Esophagus (tissue), 2 donors: ENCODE measurements around the gene EYA3. TPM values are rescaled to one million over a fixed set of nuclear protein-coding genes. Genes with fewer than 3 reads are reported as not detected.

Experiments used
- H3K27ac ChIP-seq, 2 donors: one replicate each; pipeline ENCODE4 v1.5.1; 2013; ENCODE audit warnings: low read depth in 2 of 2, mild to moderate bottlenecking in 2 of 2, inconsistent platforms in 1 of 2, low read length in 1 of 2, moderate library complexity in 1 of 2
- H3K27me3 ChIP-seq, 2 donors: one replicate each; pipeline ENCODE4 v1.6.1; 2013; ENCODE audit warnings: low read length in 2 of 2, control low read depth in 1 of 2, mild to moderate bottlenecking in 1 of 2; ENCODE audit not compliant: insufficient read depth in 2 of 2, control insufficient read depth in 1 of 2
- H3K36me3 ChIP-seq, 2 donors: one replicate each; pipeline ENCODE4 v1.6.1; 2013; ENCODE audit warnings: low read length in 1 of 2; ENCODE audit not compliant: control insufficient read depth in 2 of 2, insufficient read depth in 2 of 2
- H3K4me1 ChIP-seq, 2 donors: one replicate each; pipeline ENCODE4 v1.6.1; 2013; ENCODE audit warnings: low read length in 1 of 2; ENCODE audit not compliant: control insufficient read depth in 2 of 2, insufficient read depth in 2 of 2
- H3K4me3 ChIP-seq, 2 donors: one replicate each; pipeline ENCODE4 v1.5.1; 2013; ENCODE audit warnings: low read length in 2 of 2, mild to moderate bottlenecking in 2 of 2, low read depth in 1 of 2, moderate library complexity in 1 of 2
- H3K9me3 ChIP-seq, 2 donors: one replicate each; pipeline ENCODE4 v1.6.1; 2013; ENCODE audit warnings: mild to moderate bottlenecking in 2 of 2, low read depth in 1 of 2, low read length in 1 of 2, moderate library complexity in 1 of 2; ENCODE audit not compliant: control insufficient read depth in 2 of 2, insufficient read depth in 1 of 2
- WGBS, 2 donors: extraction: QIAGEN DNeasy Blood & Tissue Kit; methylation state at CpG; one replicate each; pipeline ENCODE4 v1.1.7; 2013; 5-methylcytosine and 5-hydroxymethylcytosine counted together
- polyA plus RNA-seq, 2 donors: library from polyadenylated mRNA; stranded (reverse); fragments of 200-250 nt; gene quantifications; one replicate each; pipeline ENCODE4 v1.2.3, GENCODE V29; 2013
- donor health status: healthy with polysubstance abuse.
- donor health status: Bipolar disorder and iron deficiency.

EYA3 gene
- polyA plus RNA-seq, 2 donors = 6.3 to 7.3 TPM

GRCh38 chr1:27928216-27928954 is 160.0 kb downstream of the EYA3 start:
- H3K4me1 ChIP-seq = no peaks in the 10 kb centered on the region
- no peaks in the 10 kb centered on the region for H3K27me3 ChIP-seq
- H3K9me3 ChIP-seq = no peaks in the 10 kb centered on the region
- WGBS, 2 donors = 60 to 75% methylated on average over 5 of the region's 5 CpGs
- H3K27ac ChIP-seq = no peak overlapping the region
- H3K4me3 ChIP-seq = no peak overlapping the region
- H3K36me3 ChIP-seq = no peaks in the 10 kb centered on the region

GRCh38 chr1:27922272-27922671 is 166.1 kb downstream of the EYA3 start:
- H3K4me3 ChIP-seq = no peak overlapping the region
- H3K36me3 ChIP-seq = no peaks in the 10 kb centered on the region
- WGBS, 2 donors = 72 to 74% methylated on average over 3 of the region's 3 CpGs
- H3K27ac ChIP-seq = no peak overlapping the region
- no peaks in the 10 kb centered on the region for H3K4me1 ChIP-seq
- no peaks in the 10 kb centered on the region for H3K27me3 ChIP-seq
- H3K9me3 ChIP-seq = no peaks in the 10 kb centered on the region

Other genes starting within 250 kb of the EYA3 start
- gene THEMIS2, start 216.1 kb downstream of the EYA3 start, polyA plus RNA-seq = 1 to 10 TPM; 2.5 to 2.7 TPM
- 10 to 100 TPM; 13.7 to 22.4 TPM for gene RPA2, start 174.0 kb downstream of the EYA3 start, polyA plus RNA-seq
- gene SMPDL3B, start 153.6 kb downstream of the EYA3 start, polyA plus RNA-seq = under 1 TPM; 0.59 to 0.98 TPM
- 1 to 10 TPM; 2.8 to 4.2 TPM for gene XKR8, start 128.6 kb downstream of the EYA3 start, polyA plus RNA-seq
- gene PTAFR, start 88.1 kb upstream of the EYA3 start, polyA plus RNA-seq = 1 to 10 TPM; 2.4 to 3.1 TPM
- gene DNAJC8, start 144.4 kb upstream of the EYA3 start, polyA plus RNA-seq = 10 to 100 TPM; 39.8 to 57.4 TPM
- 100 to 1,000 TPM; 283 to 534 TPM for gene ATP5IF1, start 147.5 kb upstream of the EYA3 start, polyA plus RNA-seq
- 10 to 100 TPM; 15.7 to 24.9 TPM for gene SESN2, start 170.9 kb upstream of the EYA3 start, polyA plus RNA-seq
- gene MED18, start 240.4 kb upstream of the EYA3 start, polyA plus RNA-seq = 10 to 100 TPM; 15.1 to 36.6 TPM